PC-3 (cell line): ENCODE measurements around the gene TMEM178B. TPM values are rescaled to one million over a fixed set of nuclear protein-coding genes. Genes with fewer than 3 reads are reported as not detected.
"Not testable (repeated sequence)": the region's sequence is repeated elsewhere in the genome, so short reads cannot be mapped to it uniquely, and the experiment has no call there.

ENCODE experiments used
- ATAC-seq: fragments of 200-7000 bp; cut with Tn5 transposase; 2 replicates; pipeline ENCODE4 v1.9.1; 2020; ENCODE audit warnings: mild to moderate bottlenecking, moderate library complexity
- BruUV-seq: library from RNA; stranded (reverse); fragments of 400-500 nt; replicated peaks from 2 replicates; lab custom pipeline; 2021; lab: Mats Ljungman, UMichigan
- CTCF ChIA-PET: fragments of 300-600 bp; sonication (Branson Sonifier 250); formaldehyde crosslinking; loops from one replicate; lab custom pipeline; 2022; ENCODE audit warnings: antibody characterized with exemption; lab: Charles Lee
- POLR2A ChIA-PET: fragments of 300-600 bp; sonication (Branson Sonifier 250); formaldehyde crosslinking; loops from one replicate; lab custom pipeline; 2022; ENCODE audit warnings: antibody characterized with exemption; ENCODE audit not compliant: unreplicated experiment; lab: Charles Lee
- DNase-seq: peaks from one replicate; pipeline ENCODE4 v3.0.0-alpha.2; 2015
- H2AFZ ChIP-seq: fragments of 300-600 bp; sonication (generic); 2 replicates; pipeline ENCODE4 v1.6.0; 2016; ENCODE audit warnings: antibody characterized with exemption, low read length
- H3F3A ChIP-seq: fragments of 300-600 bp; sonication (generic); one replicate; pipeline ENCODE4 v1.6.0; 2017; ENCODE audit warnings: antibody characterized with exemption, low read length, control low read depth, mild to moderate bottlenecking; ENCODE audit not compliant: unreplicated experiment
- H3K27ac ChIP-seq: fragments of 300-600 bp; sonication (generic); 2 replicates; pipeline ENCODE4 v1.5.1; 2016; ENCODE audit warnings: mild to moderate bottlenecking, low read length
- H3K27me3 ChIP-seq: fragments of 300-600 bp; sonication (generic); 2 replicates; pipeline ENCODE4 v1.6.1; 2016; ENCODE audit warnings: low read length, mixed read lengths
- H3K36me3 ChIP-seq: fragments of 300-600 bp; sonication (generic); 2 replicates; pipeline ENCODE4 v1.6.1; 2016; ENCODE audit warnings: low read depth, mixed run types, low read length, mixed read lengths
- H3K4me1 ChIP-seq: fragments of 300-600 bp; sonication (generic); 2 replicates; pipeline ENCODE4 v1.5.1; 2016; ENCODE audit warnings: low read length; ENCODE audit not compliant: insufficient read depth
- H3K4me2 ChIP-seq: fragments of 300-600 bp; sonication (generic); 2 replicates; pipeline ENCODE4 v1.6.0; 2016; ENCODE audit warnings: low read length
- H3K4me3 ChIP-seq: fragments of 300-600 bp; sonication (generic); 2 replicates; pipeline ENCODE4 v1.5.1; 2016; ENCODE audit warnings: mild to moderate bottlenecking, low read length, mixed read lengths
- H3K79me2 ChIP-seq: fragments of 300-600 bp; sonication (generic); 2 replicates; pipeline ENCODE4 v1.6.1; 2017; ENCODE audit warnings: low read length, mixed read lengths
- H3K9ac ChIP-seq: fragments of 300-600 bp; sonication (generic); 2 replicates; pipeline ENCODE4 v1.6.0; 2016; ENCODE audit warnings: mild to moderate bottlenecking, low read length
- H3K9me2 ChIP-seq: fragments of 300-600 bp; sonication (generic); replicated peaks from 2 replicates; pipeline ENCODE4 v1.6.1; 2016; ENCODE audit warnings: mixed run types, low read length, mixed read lengths
- H3K9me3 ChIP-seq: fragments of 300-600 bp; sonication (generic); 2 replicates; pipeline ENCODE4 v1.6.1; 2016; ENCODE audit warnings: low read length, mixed read lengths
- H4K20me1 ChIP-seq: fragments of 300-600 bp; sonication (generic); 2 replicates; pipeline ENCODE4 v1.6.1; 2016; ENCODE audit warnings: low read length, mixed read lengths
- CTCF ChIP-seq: fragments of 300-600 bp; sonication (generic); conservative IDR thresholded peaks from 2 replicates; pipeline ENCODE4 v1.5.1; 2017; ENCODE audit warnings: antibody characterized with exemption, low read depth, mild to moderate bottlenecking, low read length
- EZH2 ChIP-seq: fragments of 300-600 bp; sonication (generic); IDR thresholded peaks from one replicate; pipeline ENCODE4 v1.6.1; 2017; ENCODE audit warnings: antibody characterized with exemption, mild to moderate bottlenecking, low read length; ENCODE audit not compliant: unreplicated experiment
- EZH2phosphoT487 ChIP-seq: fragments of 300-600 bp; sonication (generic); IDR thresholded peaks from 2 replicates; pipeline ENCODE4 v1.6.1; 2018; ENCODE audit warnings: mild to moderate bottlenecking, antibody characterized with exemption, low read length, borderline replicate concordance
- intact Hi-C: fragments of 100-400 bp; cut with micrococcal nuclease; formaldehyde crosslinking; loops from 2 replicates; pipeline ENCODE4 v1.9.0; 2023
- total RNA-seq: library from RNA; depleted of rRNA; stranded (reverse); fragments of >200 nt; gene quantifications from 2 replicates; pipeline ENCODE4 v1.2.3, GENCODE V29; 2014

The TMEM178B gene
- total RNA-seq, 1 experiment from 2014 or later: 0.29 TPM

DNA sequence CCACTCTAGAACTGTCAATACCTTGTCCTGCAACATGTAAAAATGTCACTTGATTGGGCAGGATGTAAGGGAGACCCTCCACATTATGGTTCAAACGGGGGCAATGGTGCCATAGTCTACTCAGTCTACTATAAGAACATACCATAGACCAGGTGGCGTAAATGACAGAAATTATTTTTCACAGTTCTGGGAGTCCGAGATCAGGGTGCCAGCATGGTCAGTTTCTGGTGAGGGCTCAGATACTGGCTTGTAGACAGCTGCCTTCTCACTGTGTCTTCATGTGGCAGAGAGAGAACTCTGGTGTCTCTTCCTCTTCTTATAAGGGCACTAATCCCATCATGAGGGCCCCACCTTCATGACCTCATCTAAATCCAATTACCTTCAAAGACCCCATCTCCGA, 18.7 kb upstream of the TMEM178B start:
- no peaks in the 10 kb centered on the region for H4K20me1 ChIP-seq
- TF ChIP-seq EZH2phosphoT487 (no peak), EZH2 (no peak), CTCF (no peak)
- H3K9ac ChIP-seq: no peak overlapping the region
- H3K4me3 ChIP-seq: no peak overlapping the region
- H3K9me2 ChIP-seq: no peaks in the 10 kb centered on the region
- intact Hi-C loops: no loop called here
- H3K4me2 ChIP-seq: no peak overlapping the region
- DNase-seq: no peak
- H3K9me3 ChIP-seq: no peaks in the 10 kb centered on the region
- H2AFZ ChIP-seq: no peak overlapping the region
- no peaks in the 10 kb centered on the region for H3K79me2 ChIP-seq
- peaks cover 53% of the 10 kb centered on the region for H3K27me3 ChIP-seq
- no peaks in the 10 kb centered on the region for H3F3A ChIP-seq
- ChIA-PET POLR2A (no interaction called here), CTCF (no interaction called here)
- no peaks in the 10 kb centered on the region for H3K36me3 ChIP-seq
- no TSS peak for BruUV-seq
- H3K27ac ChIP-seq: no peak overlapping the region
- ATAC-seq: no peak
- no peaks in the 10 kb centered on the region for H3K4me1 ChIP-seq

- no peak overlapping the region for H3K27ac ChIP-seq
- H3K4me3 ChIP-seq: no peak overlapping the region
- H3F3A ChIP-seq: no peaks in the 10 kb centered on the region
- intact Hi-C loops: no loop called here
- no peak for TF ChIP-seq EZH2phosphoT487
- no peak for TF ChIP-seq EZH2
- TF ChIP-seq CTCF: no peak
- POLR2A ChIA-PET: no interaction called here
- H3K4me2 ChIP-seq: no peak overlapping the region
- no peaks in the 10 kb centered on the region for H4K20me1 ChIP-seq
- H3K79me2 ChIP-seq: no peaks in the 10 kb centered on the region
- H3K36me3 ChIP-seq: no peaks in the 10 kb centered on the region
- H3K4me1 ChIP-seq: no peaks in the 10 kb centered on the region
- DNase-seq: no peak
- H3K27me3 ChIP-seq: peaks cover 40% of the 10 kb centered on the region
- CTCF ChIA-PET: no interaction called here
- no peaks in the 10 kb centered on the region for H3K9me3 ChIP-seq
- H3K9ac ChIP-seq: no peak overlapping the region
- no TSS peak for BruUV-seq
- H2AFZ ChIP-seq: no peak overlapping the region
- H3K9me2 ChIP-seq: no peaks in the 10 kb centered on the region
- ATAC-seq: no peak
Measured at GRCh38 chr7:141057788-141058187, 16.1 kb upstream of the TMEM178B start.

DNA sequence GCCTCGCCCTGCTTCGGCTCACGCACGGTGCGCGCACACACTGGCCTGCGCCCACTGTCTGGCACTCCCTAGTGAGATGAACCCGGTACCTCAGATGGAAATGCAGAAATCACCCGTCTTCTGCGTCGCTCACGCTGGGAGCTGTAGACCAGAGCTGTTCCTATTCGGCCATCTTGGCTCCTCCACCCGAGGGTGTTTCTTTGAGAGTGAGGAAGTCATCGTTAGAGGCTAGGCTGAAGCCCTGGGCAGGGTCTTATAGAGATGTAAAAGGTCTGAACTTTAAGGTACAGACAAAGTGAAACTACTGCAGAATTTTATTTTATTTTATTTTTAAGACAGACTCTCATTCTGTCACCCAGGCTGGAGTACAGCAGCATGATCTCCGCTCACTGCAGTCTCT, 6.0 kb upstream of the TMEM178B start:
- BruUV-seq, POLR2A ChIA-PET, H3K9me3 ChIP-seq, H2AFZ ChIP-seq, H3K9ac ChIP-seq, H3K27ac ChIP-seq, H3K4me1 ChIP-seq, H3K79me2 ChIP-seq, H4K20me1 ChIP-seq, H3K9me2 ChIP-seq, H3K36me3 ChIP-seq, H3K4me2 ChIP-seq, ATAC-seq, H3K4me3 ChIP-seq, intact Hi-C loops, CTCF ChIA-PET, H3F3A ChIP-seq, DNase-seq: not testable (repeated sequence)
- H3K27me3 ChIP-seq: peaks cover 32% of the 10 kb centered on the region
